HepG2 (cell line): ENCODE data around the gene PODN. TPM values are rescaled to one million over a fixed set of nuclear protein-coding genes. Genes with fewer than 3 reads are reported as not detected.

Experiments
- ATAC-seq: fragments of 200-7000 bp; cut with Tn5 transposase; 3 replicates; pipeline ENCODE4 v1.9.1; 2020; ENCODE audit warnings: mild to moderate bottlenecking, moderate library complexity
- BruUV-seq: library from RNA; stranded (reverse); fragments of 400-500 nt; replicated peaks from 2 replicates; lab custom pipeline; 2021; lab: Mats Ljungman, UMichigan
- CTCF ChIA-PET: fragments of 300-600 bp; formaldehyde crosslinking; extraction: SDS; loops from one replicate; lab custom pipeline; 2021; ENCODE audit warnings: low total read pairs, inconsistent platforms, low intra/inter-chr PET ratio; lab: Yijun Ruan, JAX
- POLR2A ChIA-PET: fragments of 350-600 bp; sonication (Branson Sonifier 250); formaldehyde crosslinking; loops from one replicate; lab custom pipeline; 2020; ENCODE audit warnings: antibody characterized with exemption, inconsistent platforms; lab: Yijun Ruan, JAX
- DNase-seq: peaks from one replicate; pipeline ENCODE4 v3.0.0-alpha.2; 2015; ENCODE audit warnings: low spot score
- FAIRE-seq: peaks from 3 replicates; lab custom pipeline; 2011; peaks lifted over from hg19 to GRCh38; lab: Jason Lieb, UNC
- H2AFZ ChIP-seq: one replicate; pipeline ENCODE4 v1.6.1; 2011; ENCODE audit warnings: low read length, inconsistent platforms
- H3K27ac ChIP-seq: fragments of 300-600 bp; 3 replicates; pipeline ENCODE4 v1.8.0; 2011; ENCODE audit warnings: mixed run types, mild to moderate bottlenecking, mixed read lengths, low read length, inconsistent platforms; ENCODE audit not compliant: insufficient read depth; ENCODE audit errors: extremely low read length
- H3K27me3 ChIP-seq, 2 experiments: fragments of 200-600 bp in 1 of 2; 2 replicates in 1 of 2; 3 replicates in 1 of 2; pipeline versions ENCODE4 v1.6.0 to v1.8.0; 2011; ENCODE audit warnings: low read length in 2 of 2, mild to moderate bottlenecking in 2 of 2, moderate library complexity in 2 of 2, inconsistent platforms in 1 of 2; ENCODE audit not compliant: insufficient read depth in 2 of 2, control insufficient read depth in 1 of 2
- H3K36me3 ChIP-seq, 2 experiments: fragments of 200-600 bp in 1 of 2; replicated peaks in 1 of 2; 2 replicates in 1 of 2; 3 replicates in 1 of 2; pipeline versions ENCODE4 v1.5.1 to v1.8.0; 2011; ENCODE audit warnings: low read length in 2 of 2, inconsistent platforms in 1 of 2; ENCODE audit not compliant: insufficient read depth in 2 of 2, control insufficient read depth in 1 of 2
- H3K4me1 ChIP-seq: 2 replicates; pipeline ENCODE4 v1.5.1; 2012; ENCODE audit warnings: low read length, inconsistent platforms; ENCODE audit not compliant: insufficient read depth
- H3K4me2 ChIP-seq: 2 replicates; pipeline ENCODE4 v1.6.0; 2011; ENCODE audit warnings: low read depth, low read length, inconsistent platforms
- H3K4me3 ChIP-seq, 3 experiments: fragments of 200-600 bp in 1 of 3; sonication (generic), shearing (Covaris generic) in 1 of 3; replicated peaks in 1 of 3; 2 replicates each; pipeline ENCODE4 v1.5.1; 2011 to 2016; ENCODE audit warnings: low read length in 3 of 3, inconsistent platforms in 2 of 3, low read depth in 2 of 3, mild to moderate bottlenecking in 2 of 3, control low read depth in 1 of 3, mixed read lengths in 1 of 3; ENCODE audit not compliant: insufficient read depth in 1 of 3
- H3K79me2 ChIP-seq: one replicate; pipeline ENCODE4 v1.6.1; 2011; ENCODE audit warnings: low read length, inconsistent platforms; ENCODE audit not compliant: insufficient read depth
- H3K9ac ChIP-seq: 2 replicates; pipeline ENCODE4 v1.6.0; 2011; ENCODE audit warnings: mild to moderate bottlenecking, low read depth, low read length, inconsistent platforms; ENCODE audit not compliant: insufficient read depth
- H3K9me3 ChIP-seq: 2 replicates; pipeline ENCODE4 v1.5.1; 2012; ENCODE audit warnings: mild to moderate bottlenecking, low read length
- H4K20me1 ChIP-seq: 2 replicates; pipeline ENCODE4 v1.6.0; 2011; ENCODE audit warnings: inconsistent platforms, mild to moderate bottlenecking, low read length, moderate library complexity; ENCODE audit not compliant: insufficient read depth
- EEA1 ChIP-seq: sonication (generic); formaldehyde crosslinking; IDR thresholded peaks from 2 replicates; pipeline ENCODE4 v1.5.1; 2020; ENCODE audit warnings: mild to moderate bottlenecking, missing genetic modification reagents, borderline replicate concordance
- NCOA1 ChIP-seq: sonication (generic); formaldehyde crosslinking; IDR thresholded peaks from 2 replicates; pipeline ENCODE4 v1.9.0; 2021; ENCODE audit warnings: missing genetic modification reagents
- RFX3 ChIP-seq: IDR thresholded peaks from 2 replicates; pipeline ENCODE4 v1.6.1; 2016; ENCODE audit warnings: missing biosample characterization, missing genetic modification reagents
- TBX3 ChIP-seq: fragments of 450-650 bp; IDR thresholded peaks from 2 replicates; pipeline ENCODE4 v1.6.1; 2017; ENCODE audit warnings: antibody characterized with exemption, mild to moderate bottlenecking, inconsistent platforms, borderline replicate concordance
- TOPORS ChIP-seq: sonication (generic); formaldehyde crosslinking; IDR thresholded peaks from 2 replicates; pipeline ENCODE4 v1.8.0; 2023; ENCODE audit warnings: mild to moderate bottlenecking, missing genetic modification reagents
- ZNF383 ChIP-seq: sonication (generic); formaldehyde crosslinking; IDR thresholded peaks from 2 replicates; pipeline ENCODE4 v1.4.0; 2020; ENCODE audit warnings: missing genetic modification reagents, mild to moderate bottlenecking, borderline replicate concordance
- ZNF510 ChIP-seq: sonication (generic); formaldehyde crosslinking; IDR thresholded peaks from 2 replicates; pipeline ENCODE4 v1.4.0; 2020; ENCODE audit warnings: low read depth, mild to moderate bottlenecking, missing genetic modification reagents
- ZNF552 ChIP-seq: sonication (generic); formaldehyde crosslinking; IDR thresholded peaks from 2 replicates; pipeline ENCODE4 v1.9.0; 2022; ENCODE audit warnings: missing genetic modification reagents, mild to moderate bottlenecking, borderline replicate concordance
- ZNF564 ChIP-seq: sonication (generic); formaldehyde crosslinking; IDR thresholded peaks from 2 replicates; pipeline ENCODE4 v1.8.1; 2023; ENCODE audit warnings: mild to moderate bottlenecking, missing genetic modification reagents
- ZNF577 ChIP-seq: sonication (generic); formaldehyde crosslinking; IDR thresholded peaks from 2 replicates; pipeline ENCODE4 v1.4.0; 2020; ENCODE audit warnings: mild to moderate bottlenecking, low read depth, missing genetic modification reagents, borderline replicate concordance
- WGBS: methylation state at CpG from one replicate; pipeline ENCODE4 v1.1.6; 2017; ENCODE audit warnings: low lambda C conversion rate; 5-methylcytosine and 5-hydroxymethylcytosine counted together
- in situ Hi-C: cut with HindIII; loops from 2 replicates; pipeline ENCODE4 v1.10.0; 2017; ENCODE audit warnings: low pct_unique_long_range_greater_than_20kb; ENCODE audit not compliant: extremely low pct_ligation_motif_present
- intact Hi-C: fragments of 100-400 bp; cut with micrococcal nuclease; formaldehyde crosslinking; loops from one replicate; pipeline ENCODE4 v1.10.0; 2022; ENCODE audit not compliant: unreplicated experiment
- polyA plus RNA-seq, 8 experiments: library from polyadenylated mRNA; depleted of rRNA in 3 of 8; stranded (reverse) in 7 of 8; unstranded in 1 of 8; fragments of >200 nt; fragmentation: Illumina TruSeq in 4 of 8; extraction: Trizol in 4 of 8; gene quantifications; 2 replicates each; pipeline versions ENCODE4 v1.2.1 to v1.2.3, GENCODE V29; 2011 to 2016; ENCODE audit warnings: low read depth in 4 of 8, missing spikeins in 1 of 8, mixed read lengths in 1 of 8; ENCODE audit not compliant: insufficient read depth in 1 of 8
- total RNA-seq, 5 experiments: library from RNA; depleted of rRNA; stranded (reverse); fragments of >200 nt; fragmentation: Illumina TruSeq; extraction: Trizol; gene quantifications; 2 replicates each; pipeline ENCODE4 v1.2.3, GENCODE V29; 2016; ENCODE audit warnings: low read depth in 1 of 5
- TF ChIP-seq, protein P1 (sequence below): sonication (generic); formaldehyde crosslinking; IDR thresholded peaks from 2 replicates; pipeline ENCODE4 v1.4.0; 2020; ENCODE audit warnings: missing genetic modification reagents

The PODN gene
- total and polyA plus RNA-seq, 2 of the 13 experiments (the other 11 are each of a cell fraction or from before 2014, with no cell fraction given) = 0.13 TPM; not detected in 1

DNA sequence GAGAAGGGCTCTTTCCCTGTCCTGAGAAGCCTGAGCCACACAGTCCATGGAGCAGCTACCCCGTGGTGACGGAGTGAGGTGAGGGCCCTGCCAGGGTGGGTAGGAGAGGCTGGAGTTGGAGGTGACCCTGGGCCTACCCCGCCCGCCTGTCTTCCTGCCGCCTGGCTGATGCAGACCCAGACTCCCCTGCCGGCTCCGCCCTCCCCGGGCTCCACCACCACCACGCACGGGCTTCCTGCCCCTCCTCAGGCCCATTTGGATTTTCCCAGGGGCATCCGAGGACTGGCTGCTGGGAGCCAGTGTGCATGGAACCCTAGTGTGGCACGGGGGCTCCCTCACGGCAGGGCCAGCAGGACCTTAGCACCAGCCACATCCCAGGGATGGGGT, 32.5 kb downstream of the PODN start (continued):
- TF ChIP-seq, protein P1, sequence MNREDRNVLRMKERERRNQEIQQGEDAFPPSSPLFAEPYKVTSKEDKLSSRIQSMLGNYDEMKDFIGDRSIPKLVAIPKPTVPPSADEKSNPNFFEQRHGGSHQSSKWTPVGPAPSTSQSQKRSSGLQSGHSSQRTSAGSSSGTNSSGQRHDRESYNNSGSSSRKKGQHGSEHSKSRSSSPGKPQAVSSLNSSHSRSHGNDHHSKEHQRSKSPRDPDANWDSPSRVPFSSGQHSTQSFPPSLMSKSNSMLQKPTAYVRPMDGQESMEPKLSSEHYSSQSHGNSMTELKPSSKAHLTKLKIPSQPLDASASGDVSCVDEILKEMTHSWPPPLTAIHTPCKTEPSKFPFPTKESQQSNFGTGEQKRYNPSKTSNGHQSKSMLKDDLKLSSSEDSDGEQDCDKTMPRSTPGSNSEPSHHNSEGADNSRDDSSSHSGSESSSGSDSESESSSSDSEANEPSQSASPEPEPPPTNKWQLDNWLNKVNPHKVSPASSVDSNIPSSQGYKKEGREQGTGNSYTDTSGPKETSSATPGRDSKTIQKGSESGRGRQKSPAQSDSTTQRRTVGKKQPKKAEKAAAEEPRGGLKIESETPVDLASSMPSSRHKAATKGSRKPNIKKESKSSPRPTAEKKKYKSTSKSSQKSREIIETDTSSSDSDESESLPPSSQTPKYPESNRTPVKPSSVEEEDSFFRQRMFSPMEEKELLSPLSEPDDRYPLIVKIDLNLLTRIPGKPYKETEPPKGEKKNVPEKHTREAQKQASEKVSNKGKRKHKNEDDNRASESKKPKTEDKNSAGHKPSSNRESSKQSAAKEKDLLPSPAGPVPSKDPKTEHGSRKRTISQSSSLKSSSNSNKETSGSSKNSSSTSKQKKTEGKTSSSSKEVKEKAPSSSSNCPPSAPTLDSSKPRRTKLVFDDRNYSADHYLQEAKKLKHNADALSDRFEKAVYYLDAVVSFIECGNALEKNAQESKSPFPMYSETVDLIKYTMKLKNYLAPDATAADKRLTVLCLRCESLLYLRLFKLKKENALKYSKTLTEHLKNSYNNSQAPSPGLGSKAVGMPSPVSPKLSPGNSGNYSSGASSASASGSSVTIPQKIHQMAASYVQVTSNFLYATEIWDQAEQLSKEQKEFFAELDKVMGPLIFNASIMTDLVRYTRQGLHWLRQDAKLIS = no peak
- TF ChIP-seq NCOA1 (CRISPR knock-in tag) = no peak
- TF ChIP-seq TOPORS (CRISPR knock-in tag) = no peak
- TF ChIP-seq ZNF577 (CRISPR knock-in tag) = no peak

DNA sequence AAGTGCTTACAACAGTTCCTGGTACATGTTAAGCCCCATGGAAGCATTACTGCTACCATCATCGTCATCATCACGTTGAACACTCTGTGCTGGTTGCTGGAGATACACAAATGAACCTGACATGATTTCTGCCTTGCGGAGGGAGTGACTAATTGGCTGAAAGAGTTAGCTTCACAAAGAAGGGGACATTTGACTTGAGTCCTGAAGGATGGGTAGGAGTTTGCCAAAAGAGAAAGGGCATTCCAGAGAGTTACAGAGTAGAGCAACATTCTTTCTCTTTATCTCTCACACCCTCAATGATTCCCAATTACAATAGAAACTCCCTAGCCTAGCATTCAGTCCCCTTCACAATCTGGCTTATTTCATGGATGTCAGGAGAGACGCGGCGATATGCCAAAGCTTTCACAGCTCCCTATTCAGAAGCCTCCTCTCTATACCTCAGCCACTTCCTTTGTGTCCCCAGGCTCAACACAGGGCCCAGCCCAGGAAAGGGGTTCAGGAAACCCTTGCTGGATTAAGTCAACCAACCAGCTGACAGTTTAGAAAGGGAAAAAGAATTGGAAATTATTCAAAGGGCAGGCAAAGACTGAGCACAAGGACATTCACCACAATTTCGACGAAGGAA, 42.4 kb downstream of the PODN start:
- Histone ChIP-seq H4K20me1 (no peaks in the 10 kb centered on the region), H3K79me2 (no peaks in the 10 kb centered on the region), H3K27ac (no peak overlapping the region), H3K9ac (no peak overlapping the region), H3K4me2 (no peak overlapping the region), H2AFZ (no peak overlapping the region), H3K36me3 (no peaks in the 10 kb centered on the region)
- ATAC-seq (no peak), DNase-seq (no peak)
- CTCF ChIA-PET = no interaction called here
- in situ Hi-C loops = no loop called here
- TF ChIP-seq ZNF383 (no peak), RFX3 (no peak), ZNF510 (CRISPR knock-in tag) (no peak), TBX3 (no peak), EEA1 (CRISPR knock-in tag) (no peak), ZNF564 (CRISPR knock-in tag) (no peak), ZNF552 (CRISPR knock-in tag) (no peak)
- TF ChIP-seq, all 625 proteins: peak for 0
- no peak for FAIRE-seq
- BruUV-seq = no TSS peak
- POLR2A ChIA-PET = no interaction called here
- Histone ChIP-seq H3K9me3 (peaks cover 22% of the 10 kb centered on the region), H3K4me1 (peaks cover 68% of the 10 kb centered on the region), H3K4me3 (no peak overlapping the region), H3K27me3 (peaks cover 4 to 50% of the 10 kb centered on the region in 2 experiments; a peak in 4 of 5 replicates)
- 69% methylated on average over 8 of the region's 8 CpGs for WGBS
- intact Hi-C loops = no loop called here
